Cardiac muscle cell (in vitro differentiated cells and primary cell): ENCODE data around the gene ZNF787. TPM values are rescaled to one million over a fixed set of nuclear protein-coding genes. Genes with fewer than 3 reads are reported as not detected.
"Not testable (repeated sequence)": the region's sequence is repeated elsewhere in the genome, so short reads cannot be mapped to it uniquely, and the experiment has no call there.

Experiments
- DNase-seq, 2 donors: peaks; one replicate each; pipeline versions ENCODE4 v3.0.0 to v3.0.0-alpha.2; 2010 to 2017; ENCODE audit warnings: low read depth in 1 of 2, low spot score in 1 of 2
- H3K27ac ChIP-seq: fragments of 200-600 bp; sonication (generic); 2 replicates; pipeline ENCODE4 v1.5.1; 2016
- H3K27me3 ChIP-seq: fragments of 200-600 bp; sonication (generic); 2 replicates; pipeline ENCODE4 v1.6.0; 2016; ENCODE audit warnings: control low read depth
- H3K36me3 ChIP-seq: fragments of 200-600 bp; sonication (generic); 2 replicates; pipeline ENCODE4 v1.5.1; 2016; ENCODE audit warnings: control low read depth
- H3K4me1 ChIP-seq: fragments of 200-600 bp; sonication (generic); 2 replicates; pipeline ENCODE4 v1.8.1; 2017; ENCODE audit warnings: low read depth, mild to moderate bottlenecking, mixed run types
- H3K4me3 ChIP-seq: fragments of 200-600 bp; sonication (generic); 2 replicates; pipeline ENCODE4 v1.5.1; 2016; ENCODE audit warnings: mild to moderate bottlenecking
- H3K9me3 ChIP-seq: fragments of 200-600 bp; sonication (generic); 2 replicates; pipeline ENCODE4 v1.5.1; 2017; ENCODE audit warnings: low read depth, mild to moderate bottlenecking, control low read depth
- polyA plus RNA-seq: library from polyadenylated mRNA; unstranded; fragments of >200 nt; fragmentation: Nextera tagmentation; extraction: Ambion mirVana; gene quantifications from 2 replicates; pipeline ENCODE4 v1.2.1, GENCODE V29; 2016
- total RNA-seq: library from RNA; depleted of rRNA; stranded (reverse); fragments of >200 nt; gene quantifications from 2 replicates; pipeline ENCODE4 v1.2.3, GENCODE V29; 2016
- TF ChIP-seq, protein P1 (sequence below): IDR thresholded peaks from 2 replicates; pipeline ENCODE4 v1.5.1; 2012; ENCODE audit warnings: low read depth, mild to moderate bottlenecking, low read length

Gene ZNF787
- total and polyA plus RNA-seq, 2 experiments from 2014 or later: 29.2 to 45.5 TPM

DNA sequence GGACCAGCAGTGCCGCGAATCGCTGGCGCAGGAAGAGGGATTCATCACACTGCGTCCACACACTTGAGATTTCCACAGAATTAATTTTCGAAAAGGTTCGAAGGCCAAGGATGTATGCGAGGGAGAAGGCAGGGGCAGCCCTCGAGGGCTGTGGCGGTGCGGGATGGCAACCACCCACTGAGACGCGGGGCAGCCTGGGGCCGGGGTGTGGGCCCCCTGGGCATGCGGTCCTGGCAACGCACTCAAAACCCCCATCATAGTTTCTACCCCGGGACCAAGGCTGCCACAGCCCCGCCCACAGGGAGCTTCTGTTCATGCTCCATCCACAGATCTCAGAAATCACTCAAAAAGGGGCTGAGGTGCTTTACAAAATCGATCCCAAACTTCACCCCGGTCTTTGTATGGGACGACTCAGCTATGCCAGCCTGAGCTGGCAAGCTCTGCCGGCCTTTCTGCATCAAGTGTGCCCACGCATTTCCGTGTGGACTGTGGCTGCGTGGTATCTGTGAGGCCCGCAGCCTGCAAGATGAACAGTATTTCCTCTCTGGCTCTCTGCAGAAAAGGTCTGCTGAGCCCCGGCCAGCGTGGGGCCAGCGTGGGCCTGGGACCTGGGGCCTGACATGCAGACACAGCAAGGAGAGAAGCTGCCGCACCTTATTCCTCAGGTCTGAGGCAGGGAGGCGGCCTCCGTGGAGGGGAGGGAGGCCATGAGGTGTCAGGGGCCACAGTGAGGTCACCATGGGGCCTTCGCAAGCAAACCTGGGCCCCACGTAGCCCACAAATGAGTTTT is 19.2 kb downstream of the ZNF787 start:
- no peak for DNase-seq
- Histone ChIP-seq H3K4me1 (peaks cover 4% of the 10 kb centered on the region), H3K27ac (no peak overlapping the region), H3K27me3 (no peaks in the 10 kb centered on the region), H3K9me3 (no peaks in the 10 kb centered on the region), H3K4me3 (no peak overlapping the region), H3K36me3 (no peaks in the 10 kb centered on the region)
- TF ChIP-seq, protein P1, sequence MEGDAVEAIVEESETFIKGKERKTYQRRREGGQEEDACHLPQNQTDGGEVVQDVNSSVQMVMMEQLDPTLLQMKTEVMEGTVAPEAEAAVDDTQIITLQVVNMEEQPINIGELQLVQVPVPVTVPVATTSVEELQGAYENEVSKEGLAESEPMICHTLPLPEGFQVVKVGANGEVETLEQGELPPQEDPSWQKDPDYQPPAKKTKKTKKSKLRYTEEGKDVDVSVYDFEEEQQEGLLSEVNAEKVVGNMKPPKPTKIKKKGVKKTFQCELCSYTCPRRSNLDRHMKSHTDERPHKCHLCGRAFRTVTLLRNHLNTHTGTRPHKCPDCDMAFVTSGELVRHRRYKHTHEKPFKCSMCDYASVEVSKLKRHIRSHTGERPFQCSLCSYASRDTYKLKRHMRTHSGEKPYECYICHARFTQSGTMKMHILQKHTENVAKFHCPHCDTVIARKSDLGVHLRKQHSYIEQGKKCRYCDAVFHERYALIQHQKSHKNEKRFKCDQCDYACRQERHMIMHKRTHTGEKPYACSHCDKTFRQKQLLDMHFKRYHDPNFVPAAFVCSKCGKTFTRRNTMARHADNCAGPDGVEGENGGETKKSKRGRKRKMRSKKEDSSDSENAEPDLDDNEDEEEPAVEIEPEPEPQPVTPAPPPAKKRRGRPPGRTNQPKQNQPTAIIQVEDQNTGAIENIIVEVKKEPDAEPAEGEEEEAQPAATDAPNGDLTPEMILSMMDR: no peak

DNA sequence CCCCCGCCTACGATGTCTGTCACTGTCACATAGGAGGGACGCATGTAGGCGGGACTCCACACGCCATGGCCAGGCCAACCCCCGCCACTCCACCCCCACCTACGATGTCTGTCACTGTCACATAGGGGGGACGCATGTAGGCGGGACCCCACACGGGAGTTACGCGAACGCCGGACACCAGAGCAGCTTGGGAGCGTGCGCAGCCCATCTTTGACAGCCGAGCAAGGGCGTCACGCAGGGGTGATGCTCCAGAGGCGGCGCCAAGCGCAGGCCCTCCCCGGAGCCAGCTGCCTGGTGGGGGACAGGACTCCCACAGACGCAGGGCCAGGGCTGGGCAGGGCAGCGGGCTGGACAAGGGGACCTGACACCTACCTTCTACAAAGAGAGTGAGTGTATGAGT is 20.0 kb downstream of the ZNF787 start:
- no peak for DNase-seq
- Histone ChIP-seq H3K27ac (no peak overlapping the region), H3K36me3 (no peaks in the 10 kb centered on the region), H3K4me3 (no peak overlapping the region), H3K9me3 (no peaks in the 10 kb centered on the region), H3K27me3 (no peaks in the 10 kb centered on the region), H3K4me1 (peaks cover 4% of the 10 kb centered on the region)
- TF ChIP-seq, protein P1: no peak

DNA sequence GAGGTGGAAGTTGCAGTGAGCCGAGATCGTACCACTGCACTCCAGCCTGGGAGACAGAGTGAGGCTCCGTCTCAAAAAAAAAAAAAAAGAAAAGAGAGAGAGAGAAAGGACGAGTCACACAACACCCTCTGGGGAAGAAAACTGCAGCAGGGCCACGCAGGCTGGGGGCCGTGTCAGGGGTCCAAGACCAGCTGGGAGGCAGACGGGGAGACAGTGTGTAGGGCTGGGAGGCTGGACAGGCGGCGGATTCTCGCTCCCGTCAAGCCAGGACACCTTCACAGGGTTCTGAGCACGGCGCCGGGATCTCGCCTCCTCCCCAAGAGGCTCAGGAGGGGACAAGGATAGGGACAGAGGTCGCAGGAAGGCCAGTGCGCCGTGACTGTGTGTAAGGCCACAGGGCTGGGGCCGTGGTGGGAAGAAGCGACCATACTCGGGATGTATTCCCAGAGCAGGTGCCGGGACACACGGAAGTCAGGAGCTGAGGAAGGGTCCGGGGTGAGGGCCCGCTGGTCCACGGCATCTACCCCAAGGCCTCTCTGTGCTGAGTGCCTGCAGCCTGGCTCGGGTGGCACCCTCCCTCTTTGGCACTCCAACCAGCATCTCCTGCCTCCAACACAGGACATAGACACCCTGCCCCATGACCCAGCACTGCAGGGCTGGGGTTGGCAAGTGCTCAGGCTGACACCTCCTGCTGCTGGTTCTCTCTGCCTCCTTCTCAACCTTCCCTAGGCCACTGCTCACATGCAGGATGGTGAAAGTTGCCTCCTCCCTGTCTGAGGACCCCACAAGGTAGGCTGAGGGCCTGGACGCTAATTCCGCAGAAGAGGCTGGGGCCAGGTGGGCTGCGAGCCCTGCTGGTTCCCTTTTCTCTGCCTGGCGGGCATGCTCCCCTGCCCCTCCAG is 21.2 kb downstream of the ZNF787 start:
- Histone ChIP-seq H3K36me3 (no peaks in the 10 kb centered on the region), H3K9me3 (no peaks in the 10 kb centered on the region), H3K4me1 (no peaks in the 10 kb centered on the region), H3K27me3 (no peaks in the 10 kb centered on the region), H3K4me3 (no peak overlapping the region), H3K27ac (no peak overlapping the region)
- no peak for DNase-seq
- TF ChIP-seq, protein P1: no peak

DNA sequence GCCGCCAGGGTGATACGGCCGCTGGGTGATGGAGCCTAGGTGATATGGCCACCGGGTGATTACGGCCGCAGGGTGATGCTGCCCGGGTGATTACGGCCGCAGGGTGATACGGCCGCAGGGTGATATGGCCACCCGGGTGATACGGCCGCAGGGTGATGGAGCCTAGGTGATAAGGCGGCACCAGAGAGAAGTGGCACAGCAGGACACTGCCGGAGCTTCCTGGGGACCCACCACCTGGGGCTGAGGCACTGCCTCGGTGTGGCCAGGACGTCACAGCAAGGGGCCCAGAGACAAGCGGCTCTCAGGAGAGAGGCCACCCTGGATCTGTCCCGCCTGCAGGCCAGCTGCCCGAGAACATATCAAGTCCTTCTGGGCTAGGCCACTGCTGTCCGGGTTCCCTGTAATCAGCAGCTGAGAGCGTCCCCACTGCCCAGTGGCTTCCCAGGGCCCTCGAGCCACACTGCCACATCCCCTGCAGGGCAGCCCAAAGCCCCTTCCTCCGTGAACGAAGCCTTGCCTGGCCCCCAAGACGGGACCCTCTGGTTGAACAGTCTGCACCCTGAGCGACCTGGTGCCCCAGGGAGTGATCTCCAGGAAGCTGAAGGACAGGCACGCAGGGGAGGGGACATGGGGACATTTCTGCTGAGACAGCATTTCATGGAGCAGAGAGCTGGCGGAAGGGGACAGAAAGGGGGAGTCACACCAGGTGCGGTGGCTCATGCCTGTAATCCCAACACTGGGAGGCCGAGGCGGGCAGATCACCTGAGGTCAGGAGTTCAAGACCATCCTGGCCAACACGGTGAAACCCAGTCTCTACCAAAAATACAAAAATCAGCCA is 22.1 kb downstream of the ZNF787 start:
- Histone ChIP-seq H3K9me3 (no peaks in the 10 kb centered on the region), H3K4me1 (no peaks in the 10 kb centered on the region), H3K27ac (no peak overlapping the region), H3K36me3 (no peaks in the 10 kb centered on the region), H3K4me3 (no peak overlapping the region), H3K27me3 (no peaks in the 10 kb centered on the region)
- TF ChIP-seq, protein P1: no peak
- no peak for DNase-seq

DNA sequence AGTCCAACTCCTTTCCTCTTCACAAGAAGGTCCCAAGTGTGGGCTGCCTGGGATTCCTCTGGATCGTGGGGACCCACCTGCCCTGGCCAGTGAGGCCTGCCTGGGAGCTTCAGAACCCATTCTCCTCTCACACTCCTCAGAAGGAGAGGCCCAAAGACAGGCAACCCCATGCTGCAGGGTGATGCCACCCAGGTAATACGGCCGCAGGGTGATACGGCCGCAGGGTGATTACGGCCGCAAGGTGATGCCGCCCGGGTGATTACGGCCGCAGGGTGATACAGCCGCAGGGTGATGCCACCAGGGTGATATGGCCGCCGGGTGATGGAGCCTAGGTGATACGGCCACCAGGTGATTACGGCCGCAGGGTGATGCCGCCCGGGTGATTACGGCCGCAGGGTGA is 22.9 kb downstream of the ZNF787 start:
- H3K4me3 ChIP-seq, DNase-seq: not testable (repeated sequence)

More for the DNA sequence above, 22.9 kb downstream of the ZNF787 start:
- H3K27me3 ChIP-seq, H3K4me1 ChIP-seq, H3K9me3 ChIP-seq, H3K27ac ChIP-seq, H3K36me3 ChIP-seq: not testable (repeated sequence)
